Tibial artery (tissue), 4 donors: ENCODE results near the gene CDYL2.

ENCODE experiments used
- DNase-seq, 2 donors: peaks; one replicate each; pipeline ENCODE4 v3.0.0-alpha.2; 2019
- H3K27ac ChIP-seq, 2 donors: fragments of 200-600 bp; sonication (generic) in 1 of 2; 1 replicate in 1 of 2; 2 replicates in 1 of 2; pipeline ENCODE4 v1.5.1; 2018 to 2019; ENCODE audit warnings: mild to moderate bottlenecking in 1 of 2
- H3K27me3 ChIP-seq, 2 donors: fragments of 200-600 bp; sonication (generic) in 1 of 2; one replicate each; pipeline versions ENCODE4 v1.5.1 to v1.6.0; 2016 to 2019
- H3K36me3 ChIP-seq, 3 donors: fragments of 200-600 bp; sonication (generic) in 2 of 3; one replicate each; pipeline ENCODE4 v1.5.1; 2016 to 2019; ENCODE audit warnings: mild to moderate bottlenecking in 2 of 3
- H3K4me1 ChIP-seq, 4 donors: fragments of 200-600 bp; sonication (generic) in 2 of 4; 1 replicate in 3 of 4; 2 replicates in 1 of 4; pipeline ENCODE4 v1.5.1; 2016 to 2019
- H3K4me3 ChIP-seq, 2 donors: fragments of 200-600 bp; sonication (generic) in 1 of 2; 1 replicate in 1 of 2; 2 replicates in 1 of 2; pipeline ENCODE4 v1.5.1; 2018 to 2019; ENCODE audit warnings: mild to moderate bottlenecking in 2 of 2
- H3K9me3 ChIP-seq, 3 donors: fragments of 200-600 bp; sonication (generic) in 1 of 3; one replicate each; pipeline ENCODE4 v1.5.1; 2016 to 2019
- CTCF ChIP-seq, 2 experiments: fragments of 200-600 bp in 1 of 2; fragments of 450-650 bp in 1 of 2; IDR thresholded peaks; one replicate each; pipeline ENCODE4 v1.5.1; 2017 to 2019; ENCODE audit warnings: antibody characterized with exemption in 2 of 2, mild to moderate bottlenecking in 1 of 2, moderate library complexity in 1 of 2
- intact Hi-C: fragments of 100-400 bp; cut with DNase I; formaldehyde crosslinking; loops from one replicate; pipeline ENCODE4 v1.15.0; 2023; ENCODE audit warnings: low total_unique reads

CDYL2 gene

GRCh38 chr16:80804526-80805383 is at the start of gene CDYL2:
Gene CDYL2, minus strand, starts transcription at chr16:80804598. Its CDS starts 425 bp downstream, at chr16:80804173.
- intact Hi-C loops: no loop called here
- no peaks in the 10 kb centered on the region for H3K36me3 ChIP-seq
- H3K27me3 ChIP-seq: peaks cover 0 to 9% of the 10 kb centered on the region in 2 donors
- no peak for DNase-seq
- no peak within 1 kb of the TSS for H3K27ac ChIP-seq
- no peak for TF ChIP-seq CTCF (IDR thresholded peaks at IDR 0.05)
- H3K4me1 ChIP-seq: peaks cover 0 to 8% (median 4%) of the 10 kb centered on the region in 4 donors
- peak within 1 kb of the TSS; percentile 57 to 65 for H3K4me3 ChIP-seq
- H3K9me3 ChIP-seq: no peaks in the 10 kb centered on the region

- DNase-seq: no peak
- intact Hi-C loops: no loop called here
- Histone ChIP-seq H3K4me3 (no peak overlapping the region), H3K9me3 (no peaks in the 10 kb centered on the region), H3K27ac (no peak overlapping the region), H3K27me3 (no peaks in the 10 kb centered on the region), H3K4me1 (no peaks in the 10 kb centered on the region), H3K36me3 (no peaks in the 10 kb centered on the region)
- peak in 1 of 2 experiments; percentile 6 for TF ChIP-seq CTCF (IDR thresholded peaks at IDR 0.05)
Measured at GRCh38 chr16:80852261-80852872, 48.0 kb upstream of the CDYL2 start.

GRCh38 chr16:80851831-80852230 is 47.4 kb upstream of the CDYL2 start:
- no peaks in the 10 kb centered on the region for H3K4me1 ChIP-seq
- no peak for DNase-seq
- no peaks in the 10 kb centered on the region for H3K36me3 ChIP-seq
- no peaks in the 10 kb centered on the region for H3K27me3 ChIP-seq
- intact Hi-C loops: no loop called here
- TF ChIP-seq CTCF (IDR thresholded peaks at IDR 0.05): no peak
- no peak overlapping the region for H3K4me3 ChIP-seq
- H3K27ac ChIP-seq: no peak overlapping the region
- no peaks in the 10 kb centered on the region for H3K9me3 ChIP-seq

GRCh38 chr16:80850757-80851156 is 46.4 kb upstream of the CDYL2 start:
- DNase-seq: no peak
- intact Hi-C loops: no loop called here

GRCh38 chr16:80848862-80849261 is 44.5 kb upstream of the CDYL2 start:
- no peak for TF ChIP-seq CTCF (IDR thresholded peaks at IDR 0.05)
- Histone ChIP-seq H3K27me3 (no peaks in the 10 kb centered on the region), H3K4me1 (no peaks in the 10 kb centered on the region), H3K36me3 (no peaks in the 10 kb centered on the region), H3K4me3 (no peak overlapping the region), H3K27ac (no peak overlapping the region), H3K9me3 (peaks cover 0 to 10% (median 4%) of the 10 kb centered on the region in 3 donors)
- no peak for DNase-seq
- intact Hi-C loops: no loop called here

More at GRCh38 chr16:80850757-80851156, 46.4 kb upstream of the CDYL2 start:
- no peaks in the 10 kb centered on the region for H3K27me3 ChIP-seq
- H3K27ac ChIP-seq: no peak overlapping the region
- H3K4me3 ChIP-seq: no peak overlapping the region
- no peaks in the 10 kb centered on the region for H3K9me3 ChIP-seq
- TF ChIP-seq CTCF (IDR thresholded peaks at IDR 0.05): no peak
- no peaks in the 10 kb centered on the region for H3K4me1 ChIP-seq
- H3K36me3 ChIP-seq: no peaks in the 10 kb centered on the region
